B cell (primary cell): Measurements from ENCODE around the gene WDHD1. TPM values are rescaled to one million over a fixed set of nuclear protein-coding genes. Genes with fewer than 3 reads are reported as not detected.

Source experiments
- ATAC-seq: fragments of 200-7000 bp; cut with Tn5 transposase; one replicate; pipeline ENCODE4 v1.10.0; 2021; ENCODE audit warnings: low read depth, mild to moderate bottlenecking, moderate number of reproducible peaks, moderate library complexity
- CTCF ChIA-PET: fragments of 350-600 bp; sonication (Branson Sonifier 250); formaldehyde crosslinking; loops from one replicate; lab custom pipeline; 2021; ENCODE audit warnings: antibody characterized with exemption, inconsistent platforms; lab: Charles Lee
- POLR2A ChIA-PET: fragments of 350-600 bp; sonication (Branson Sonifier 250); formaldehyde crosslinking; loops from one replicate; lab custom pipeline; 2021; ENCODE audit warnings: antibody characterized with exemption; lab: Charles Lee
- DNase-seq: peaks from one replicate; pipeline ENCODE4 v3.0.0; 2013
- H2AFZ ChIP-seq: 2 replicates; pipeline ENCODE4 v1.6.1; 2012; ENCODE audit warnings: mild to moderate bottlenecking, low read depth, low read length; ENCODE audit not compliant: insufficient read depth, poor library complexity, severe bottlenecking
- H3K27ac ChIP-seq, 2 donors: 1 replicate in 1 of 2; 2 replicates in 1 of 2; pipeline ENCODE4 v1.5.1; 2012 to 2013; ENCODE audit warnings: low read length in 2 of 2, mild to moderate bottlenecking in 2 of 2, moderate library complexity in 1 of 2
- H3K27me3 ChIP-seq, 4 experiments: fragments of 200-600 bp in 1 of 4; sonication (generic) in 1 of 4; replicated peaks in 1 of 4; 1 replicate in 2 of 4; 2 replicates in 2 of 4; pipeline versions ENCODE4 v1.6.1 to v1.7.0; 2013 to 2016; ENCODE audit warnings: low read length in 3 of 4, mild to moderate bottlenecking in 2 of 4, mixed read lengths in 1 of 4, moderate library complexity in 1 of 4; ENCODE audit not compliant: insufficient read depth in 4 of 4, control insufficient read depth in 3 of 4; ENCODE audit errors: control extremely low read depth in 1 of 4
- H3K36me3 ChIP-seq, 2 experiments: replicated peaks in 1 of 2; 1 replicate in 1 of 2; 2 replicates in 1 of 2; pipeline versions ENCODE4 v1.6.1 to v1.7.1; 2013; ENCODE audit warnings: low read length in 1 of 2; ENCODE audit not compliant: insufficient read depth in 2 of 2, control insufficient read depth in 1 of 2; ENCODE audit errors: control extremely low read depth in 1 of 2, extremely low read depth in 1 of 2
- H3K4me1 ChIP-seq, 2 donors: fragments of 200-600 bp in 1 of 2; sonication (generic) in 1 of 2; 1 replicate in 1 of 2; 2 replicates in 1 of 2; pipeline versions ENCODE4 v1.5.1 to v1.6.1; 2013 to 2017; ENCODE audit warnings: low read length in 2 of 2; ENCODE audit not compliant: control insufficient read depth in 2 of 2, insufficient read depth in 2 of 2
- H3K4me2 ChIP-seq: replicated peaks from 2 replicates; pipeline ENCODE3; 2012; ENCODE audit warnings: mild to moderate bottlenecking, low read depth, low read length; ENCODE audit not compliant: poor library complexity, severe bottlenecking
- H3K4me3 ChIP-seq, 5 experiments: fragments of 200-600 bp in 1 of 5; sonication (generic) in 1 of 5; 1 replicate in 3 of 5; 2 replicates in 2 of 5; pipeline versions ENCODE4 v1.5.1 to v1.7.0; 2011 to 2016; ENCODE audit warnings: low read length in 4 of 5, mild to moderate bottlenecking in 4 of 5, low read depth in 2 of 5, control low read depth in 1 of 5, moderate library complexity in 1 of 5; ENCODE audit not compliant: insufficient read depth in 1 of 5; ENCODE audit errors: control extremely low read depth in 1 of 5, extremely low read depth in 1 of 5
- H3K79me2 ChIP-seq: fragments of 200-600 bp; sonication (generic); one replicate; pipeline ENCODE4 v1.6.0; 2016; ENCODE audit warnings: low read length; ENCODE audit not compliant: control insufficient read depth, insufficient read depth
- H3K9ac ChIP-seq: fragments of 200-600 bp; sonication (generic); 2 replicates; pipeline ENCODE4 v1.6.1; 2017; ENCODE audit warnings: mild to moderate bottlenecking, low read length, moderate library complexity
- H3K9me3 ChIP-seq, 3 donors: one replicate each; pipeline versions ENCODE4 v1.6.1 to v1.7.1; 2013; ENCODE audit warnings: low read length in 2 of 3; ENCODE audit not compliant: control insufficient read depth in 2 of 3, insufficient read depth in 1 of 3; ENCODE audit errors: control extremely low read depth in 1 of 3
- H4K20me1 ChIP-seq: 2 replicates; pipeline ENCODE4 v1.6.0; 2012; ENCODE audit warnings: mild to moderate bottlenecking, low read length; ENCODE audit not compliant: insufficient read depth, control insufficient read depth, poor library complexity, severe bottlenecking
- H3K27ac Mint-ChIP-seq: one replicate; pipeline ENCODE4 v1.8.0; 2021; ENCODE audit warnings: mixed read lengths
- H3K27me3 Mint-ChIP-seq: one replicate; pipeline ENCODE4 v1.8.0; 2021; ENCODE audit warnings: mixed read lengths
- H3K4me1 Mint-ChIP-seq: one replicate; pipeline ENCODE4 v1.8.0; 2021; ENCODE audit warnings: mixed read lengths
- H3K4me3 Mint-ChIP-seq: one replicate; pipeline ENCODE4 v1.8.0; 2021; ENCODE audit warnings: mixed read lengths
- H3K9me3 Mint-ChIP-seq: one replicate; pipeline ENCODE4 v1.8.0; 2022; ENCODE audit warnings: mixed read lengths; ENCODE audit not compliant: insufficient read depth
- CTCF ChIP-seq: fragments of 200-600 bp; IDR thresholded peaks from one replicate; pipeline ENCODE4 v1.8.0; 2022; ENCODE audit warnings: antibody characterized with exemption, mild to moderate bottlenecking
- EZH2 ChIP-seq: IDR thresholded peaks from 2 replicates; pipeline ENCODE4 v1.6.1; 2012; ENCODE audit warnings: borderline replicate concordance, low read depth, mild to moderate bottlenecking, moderate library complexity, low read length; ENCODE audit not compliant: insufficient read depth, poor library complexity, severe bottlenecking
- WGBS: methylation state at CpG from one replicate; pipeline ENCODE4 v1.1.5; 2013; ENCODE audit warnings: missing lambda C conversion rate; ENCODE audit not compliant: insufficient coverage; 5-methylcytosine and 5-hydroxymethylcytosine counted together
- intact Hi-C: fragments of 100-400 bp; cut with micrococcal nuclease; formaldehyde crosslinking; loops from one replicate; pipeline ENCODE4 v1.10.0; 2022
- polyA plus RNA-seq: library from polyadenylated mRNA; depleted of rRNA; stranded (reverse); fragments of >200 nt; gene quantifications from 2 replicates; pipeline ENCODE4 v1.2.3, GENCODE V29; 2012
- total RNA-seq, 2 donors: library from RNA; stranded (reverse); fragments of 120-200 nt in 1 of 2; gene quantifications; 1 replicate in 1 of 2; 2 replicates in 1 of 2; pipeline versions ENCODE4 v1.2.3 to v1.2.4, GENCODE V29; 2013 to 2022

WDHD1 gene
- total and polyA plus RNA-seq, 2 donors (not counting 1 experiment from before 2014, with no cell fraction given): 0.61 to 6.5 TPM

GRCh38 chr14:54933006-54933405 is 93.9 kb downstream of the WDHD1 start:
- Histone ChIP-seq H3K9ac (no peak overlapping the region), H3K27me3 (no peaks in the 10 kb centered on the region), H3K4me1 (no peaks in the 10 kb centered on the region), H2AFZ (no peak overlapping the region), H3K27ac (no peak overlapping the region), H3K79me2 (no peaks in the 10 kb centered on the region), H4K20me1 (no peaks in the 10 kb centered on the region), H3K4me3 (no peak overlapping the region), H3K36me3 (no peaks in the 10 kb centered on the region), H3K4me2 (no peak overlapping the region), H3K9me3 (no peaks in the 10 kb centered on the region)
- CTCF ChIA-PET: no interaction called here
- ATAC-seq (no peak), DNase-seq (no peak)
- Mint-ChIP-seq H3K4me1 (no peaks in the 10 kb centered on the region), H3K27ac (no peak overlapping the region), H3K27me3 (no peaks in the 10 kb centered on the region), H3K9me3 (no peaks in the 10 kb centered on the region), H3K4me3 (no peak overlapping the region)
- intact Hi-C loops: no loop called here
- POLR2A ChIA-PET: interaction anchor here (0.7 kb wide), 1 partner anchor 16 kb away, joined by 5 read pairs; no protein-coding TSS in a partner anchor
- no peak for TF ChIP-seq EZH2
- no peak for TF ChIP-seq CTCF
- WGBS: no CpG with 5 or more reads among the region's 1 CpG

- H3K9me3 ChIP-seq: no peaks in the 10 kb centered on the region
- H3K4me3 ChIP-seq: no peak overlapping the region
- no CpG with 5 or more reads among the region's 3 CpGs for WGBS
- no peak overlapping the region for H3K4me3 Mint-ChIP-seq
- ChIA-PET CTCF (no interaction called here), POLR2A (no interaction called here)
- H3K4me2 ChIP-seq: no peak overlapping the region
- H3K9ac ChIP-seq: no peak overlapping the region
- intact Hi-C loops: no loop called here
- ATAC-seq (no peak), DNase-seq (no peak)
- no peaks in the 10 kb centered on the region for H3K79me2 ChIP-seq
- no peaks in the 10 kb centered on the region for H3K4me1 ChIP-seq
- no peaks in the 10 kb centered on the region for H3K27me3 ChIP-seq
- H3K36me3 ChIP-seq: no peaks in the 10 kb centered on the region
- H3K9me3 Mint-ChIP-seq: no peaks in the 10 kb centered on the region
- H2AFZ ChIP-seq: no peak overlapping the region
- no peaks in the 10 kb centered on the region for H4K20me1 ChIP-seq
- no peaks in the 10 kb centered on the region for H3K4me1 Mint-ChIP-seq
- H3K27ac ChIP-seq: no peak overlapping the region
- H3K27ac Mint-ChIP-seq: no peak overlapping the region
- no peaks in the 10 kb centered on the region for H3K27me3 Mint-ChIP-seq
- no peak for TF ChIP-seq EZH2
- TF ChIP-seq CTCF: no peak
Measured at GRCh38 chr14:54931598-54932340, 95.1 kb downstream of the WDHD1 start.
